Effector CD8-positive, alpha-beta T cell (primary cell): ENCODE results near the gene GNAZ.

Source experiments
- DNase-seq: peaks from one replicate; lab custom pipeline; 2025; lab: John Stamatoyannopoulos, UW

The GNAZ gene

DNA sequence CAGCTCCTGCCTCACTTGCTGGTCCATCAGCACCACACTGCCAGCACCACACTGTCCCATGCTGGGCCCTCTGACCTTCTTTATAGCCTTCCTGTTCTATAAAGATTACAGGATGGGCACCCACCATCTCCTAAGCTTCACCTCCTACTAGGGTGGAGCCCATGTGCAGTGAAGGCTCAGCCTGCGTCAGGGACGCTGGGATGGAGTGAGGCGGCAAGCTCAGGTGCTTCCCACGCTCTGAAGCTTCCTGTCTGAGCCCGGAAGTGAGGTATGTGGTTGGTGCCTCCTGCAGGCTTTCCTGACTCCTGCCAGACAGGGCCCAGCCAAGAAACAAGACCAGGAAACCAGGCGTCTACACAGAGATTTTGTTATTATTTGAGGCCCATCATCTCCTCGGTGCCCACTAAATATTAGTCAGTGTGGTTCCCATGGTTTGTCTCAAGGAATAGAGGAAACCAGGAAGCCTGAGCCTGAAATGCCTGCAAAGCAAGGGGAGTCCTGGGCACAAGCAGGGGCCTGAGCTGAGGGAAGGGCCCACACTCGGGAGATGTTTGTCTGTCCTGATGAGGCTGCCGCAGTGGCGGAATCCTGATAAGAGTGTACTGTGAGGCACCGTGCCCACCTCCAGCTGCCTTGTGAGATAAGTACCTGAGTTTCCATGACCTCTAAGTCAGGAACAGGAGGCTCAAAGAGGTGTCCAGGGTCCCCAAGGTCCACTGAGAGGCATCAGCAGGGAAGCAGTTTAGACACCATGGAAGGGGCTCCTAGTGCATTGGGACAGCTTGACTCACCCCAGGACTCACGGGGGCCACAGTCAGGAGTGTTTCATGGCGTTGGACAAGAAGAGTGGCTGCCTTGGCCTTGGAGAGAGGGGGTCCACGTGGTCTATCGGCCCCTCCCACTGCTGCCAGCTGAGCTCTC lies 49.4 kb downstream of the GNAZ start:
- peak; percentile 14 for DNase-seq

DNA sequence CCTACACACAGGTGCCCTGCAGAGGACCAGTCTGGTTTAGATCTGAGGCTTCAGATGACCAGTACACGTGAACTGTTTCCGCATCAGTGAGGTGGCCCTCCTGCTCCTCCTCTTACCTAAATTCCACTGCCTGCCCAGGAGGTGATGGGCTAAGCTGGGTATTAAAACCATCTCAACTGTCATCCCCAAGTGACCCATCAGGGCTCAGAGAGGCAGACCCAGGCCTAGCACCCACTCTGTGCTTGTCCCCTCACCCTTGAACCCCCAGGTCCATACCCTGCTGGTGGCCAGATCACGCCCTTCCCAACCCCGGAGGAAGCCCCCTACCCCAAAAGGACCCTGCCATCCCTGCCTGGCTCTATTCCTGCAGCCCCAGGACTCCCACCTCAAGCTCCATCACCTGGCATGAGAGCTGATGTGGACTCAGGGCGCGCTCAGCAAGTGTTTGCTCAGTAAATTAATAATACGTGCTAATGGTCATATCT lies 50.1 kb downstream of the GNAZ start:
- no peak for DNase-seq

DNA sequence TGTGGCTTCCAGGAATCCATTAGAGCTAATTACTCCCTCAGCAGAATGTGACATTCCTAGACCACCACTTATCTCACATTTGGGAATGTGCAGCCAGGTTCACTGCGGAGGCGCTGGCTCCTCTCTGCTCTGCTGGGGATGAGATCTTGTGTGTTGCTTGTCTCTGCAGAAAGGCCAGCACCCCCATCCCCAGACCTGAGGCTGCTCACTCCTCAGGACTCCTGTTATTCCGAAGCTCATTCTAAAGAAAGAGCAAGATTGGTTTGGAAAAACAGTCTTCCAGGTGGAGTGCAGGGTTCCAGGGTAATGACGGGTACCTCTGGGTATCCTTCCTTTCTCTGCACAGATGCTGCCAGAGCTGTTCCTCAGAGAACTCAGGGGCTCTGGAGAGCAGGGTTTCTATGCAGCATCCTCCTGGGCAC lies 50.7 kb downstream of the GNAZ start:
- no peak for DNase-seq

DNA sequence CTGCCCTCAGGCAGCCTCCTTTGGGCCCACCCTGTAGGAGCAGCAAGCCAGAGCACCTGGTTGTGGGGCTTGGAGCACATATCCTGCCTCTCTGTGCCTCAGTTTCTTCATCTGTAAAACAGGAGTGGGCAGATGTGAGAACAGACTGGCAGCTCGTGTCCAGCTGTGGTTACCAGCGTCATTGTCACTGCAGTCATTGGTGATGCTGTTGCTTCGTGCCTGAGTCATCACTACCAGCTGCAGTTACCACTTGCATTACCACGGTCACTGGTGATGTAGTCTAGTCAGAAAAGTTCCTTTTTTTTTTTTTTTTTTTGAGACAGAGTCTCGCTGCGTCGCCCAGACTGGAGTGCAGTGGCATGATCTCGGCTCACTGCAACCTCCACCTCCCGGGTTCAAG lies 51.1 kb downstream of the GNAZ start:
- DNase-seq = no peak

DNA sequence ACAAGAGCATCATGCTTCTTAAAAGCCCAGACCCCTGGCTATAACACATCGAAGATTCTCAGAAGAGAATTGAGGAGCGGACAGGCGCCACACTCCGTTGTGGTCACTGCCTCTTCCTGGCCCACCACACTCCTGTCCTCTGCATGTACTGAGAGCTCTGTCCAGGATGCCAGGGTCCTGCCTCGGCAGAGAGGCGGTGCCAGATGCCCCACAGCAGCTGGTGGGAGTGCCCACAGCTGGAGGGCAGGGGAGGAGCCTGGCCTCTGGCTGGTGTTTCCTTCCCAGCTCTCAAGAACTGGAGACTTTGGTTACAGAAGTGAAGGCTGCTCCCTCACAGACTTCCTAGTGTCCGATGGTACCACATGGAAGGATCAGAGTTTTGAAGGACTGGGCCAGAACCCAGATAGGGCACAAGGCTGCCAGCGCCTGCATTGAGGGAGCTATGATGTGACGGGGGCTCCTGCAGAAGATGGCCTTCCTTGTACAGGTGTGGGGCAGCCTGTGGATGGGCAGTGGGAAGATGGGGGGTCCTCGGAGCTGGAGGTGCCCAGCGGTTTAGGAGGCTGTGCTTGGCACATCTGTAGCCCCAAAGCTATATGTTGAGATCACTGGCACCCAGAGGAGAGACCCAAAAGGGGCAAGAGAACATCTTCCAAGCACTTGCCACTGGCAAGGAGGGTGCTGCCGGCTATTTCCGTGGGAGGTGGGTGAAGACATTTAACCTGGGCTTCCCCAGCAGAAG lies 52.1 kb downstream of the GNAZ start:
- DNase-seq = no peak

DNA sequence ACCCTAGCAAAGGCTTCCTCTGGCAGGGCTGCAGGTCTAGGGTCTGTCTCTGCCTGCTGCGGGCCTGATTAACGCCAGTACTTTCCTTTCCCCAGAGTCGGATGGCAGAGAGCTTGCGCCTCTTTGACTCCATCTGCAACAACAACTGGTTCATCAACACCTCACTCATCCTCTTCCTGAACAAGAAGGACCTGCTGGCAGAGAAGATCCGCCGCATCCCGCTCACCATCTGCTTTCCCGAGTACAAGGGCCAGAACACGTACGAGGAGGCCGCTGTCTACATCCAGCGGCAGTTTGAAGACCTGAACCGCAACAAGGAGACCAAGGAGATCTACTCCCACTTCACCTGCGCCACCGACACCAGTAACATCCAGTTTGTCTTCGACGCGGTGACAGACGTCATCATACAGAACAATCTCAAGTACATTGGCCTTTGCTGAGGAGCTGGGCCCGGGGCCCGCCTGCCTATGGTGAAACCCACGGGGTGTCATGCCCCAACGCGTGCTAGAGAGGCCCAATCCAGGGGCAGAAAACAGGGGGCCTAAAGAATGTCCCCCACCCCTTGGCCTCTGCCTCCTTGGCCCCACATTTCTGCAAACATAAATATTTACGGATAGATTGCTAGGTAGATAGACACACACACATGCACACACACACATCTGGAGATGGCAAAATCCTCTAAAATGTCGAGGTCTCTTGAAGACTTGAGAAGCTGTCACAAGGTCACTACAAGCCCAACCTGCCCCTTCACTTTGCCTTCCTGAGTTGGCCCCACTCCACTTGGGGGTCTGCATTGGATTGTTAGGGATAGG lies 52.9 kb downstream of the GNAZ start:
- no peak for DNase-seq

DNA sequence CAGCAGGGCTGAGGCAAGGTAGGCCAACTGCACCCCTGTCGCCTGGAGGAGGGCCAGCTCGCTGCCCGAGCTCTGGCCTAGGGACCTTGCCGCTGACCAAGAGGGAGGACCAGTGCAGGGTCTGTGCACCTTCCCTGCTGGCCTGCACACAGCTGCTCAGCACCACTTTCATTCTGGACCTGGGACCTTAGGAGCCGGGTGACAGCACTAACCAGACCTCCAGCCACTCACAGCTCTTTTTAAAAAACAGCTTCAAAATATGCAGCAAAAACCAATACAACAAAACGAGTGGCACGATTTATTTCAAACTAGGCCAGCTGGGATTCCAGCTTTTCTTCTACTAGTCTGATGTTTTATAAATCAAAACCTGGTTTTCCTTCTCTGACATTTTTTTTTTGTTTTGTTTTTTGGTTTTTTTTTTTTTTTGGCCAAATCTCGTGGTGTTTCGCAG lies 53.5 kb downstream of the GNAZ start:
- no peak for DNase-seq

DNA sequence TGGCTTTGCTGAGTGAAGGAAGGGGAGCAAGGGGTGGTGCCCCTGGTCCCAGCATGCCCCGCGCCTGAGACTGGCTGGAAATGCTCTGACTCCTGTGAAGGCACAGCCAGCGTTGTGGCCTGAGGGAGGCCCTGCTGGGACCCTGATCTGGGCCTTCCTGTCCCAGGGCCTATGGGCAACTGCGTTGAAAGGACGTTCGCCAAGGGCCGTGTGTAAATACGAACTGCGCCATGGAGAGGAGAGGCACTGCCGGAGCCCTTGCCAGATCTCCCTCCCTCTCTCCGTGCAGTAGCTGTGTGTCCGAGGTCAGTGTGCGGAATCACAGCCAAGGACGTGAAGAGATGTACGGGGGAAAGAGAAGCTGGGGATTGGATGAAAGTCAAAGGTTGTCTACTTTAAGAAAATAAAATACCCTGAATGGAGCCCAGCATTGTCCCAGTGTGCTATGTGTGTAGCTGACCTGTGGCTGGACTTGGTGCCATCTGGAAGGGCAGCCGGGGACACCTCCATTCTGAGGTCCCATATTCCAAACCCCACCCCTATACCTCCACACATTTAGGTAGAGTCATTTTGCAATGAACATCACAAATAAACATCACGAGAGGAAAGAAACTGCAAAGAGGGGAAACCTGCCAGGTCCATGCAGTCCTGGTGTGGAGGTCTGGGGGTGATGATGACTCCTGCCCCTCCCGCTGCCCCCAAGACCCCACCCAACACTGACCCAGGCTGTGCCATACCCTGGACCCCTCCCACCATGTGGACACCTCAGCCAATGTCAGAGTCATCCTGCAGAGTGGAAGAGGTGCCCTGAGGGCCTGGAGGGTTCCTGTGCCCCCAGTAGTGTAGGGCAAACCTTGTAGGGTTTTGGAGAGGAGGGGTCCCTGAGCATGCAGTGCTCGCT lies 54.5 kb downstream of the GNAZ start:
- DNase-seq = no peak

DNA sequence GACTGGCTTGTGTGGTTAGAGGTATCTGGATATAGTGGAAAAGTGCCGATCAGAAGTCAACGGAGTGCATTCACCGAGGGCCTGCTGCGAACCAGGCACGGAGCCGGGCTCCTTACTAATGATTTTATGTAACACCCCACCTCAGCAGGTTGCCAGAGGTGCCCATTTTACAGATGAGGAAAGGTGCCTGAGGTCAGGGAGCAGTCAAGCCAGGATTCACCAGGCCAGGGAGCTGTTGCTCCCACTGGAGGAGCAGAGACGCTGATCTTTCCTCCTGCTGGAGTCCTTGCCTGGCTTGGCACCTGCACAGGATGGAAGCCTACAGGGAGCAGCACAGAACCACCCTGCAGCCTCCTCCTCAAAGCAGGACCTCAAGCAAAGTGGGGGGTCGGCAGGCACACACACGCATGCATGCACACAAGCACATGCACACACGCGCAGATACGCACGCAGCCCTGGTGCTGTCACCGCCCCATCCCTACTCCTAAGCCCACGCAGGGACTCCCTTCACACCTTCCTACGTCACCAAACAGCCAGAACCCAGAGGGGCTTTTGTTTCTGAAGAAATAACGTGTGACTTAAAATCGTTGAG lies 55.3 kb downstream of the GNAZ start:
- DNase-seq = no peak

DNA sequence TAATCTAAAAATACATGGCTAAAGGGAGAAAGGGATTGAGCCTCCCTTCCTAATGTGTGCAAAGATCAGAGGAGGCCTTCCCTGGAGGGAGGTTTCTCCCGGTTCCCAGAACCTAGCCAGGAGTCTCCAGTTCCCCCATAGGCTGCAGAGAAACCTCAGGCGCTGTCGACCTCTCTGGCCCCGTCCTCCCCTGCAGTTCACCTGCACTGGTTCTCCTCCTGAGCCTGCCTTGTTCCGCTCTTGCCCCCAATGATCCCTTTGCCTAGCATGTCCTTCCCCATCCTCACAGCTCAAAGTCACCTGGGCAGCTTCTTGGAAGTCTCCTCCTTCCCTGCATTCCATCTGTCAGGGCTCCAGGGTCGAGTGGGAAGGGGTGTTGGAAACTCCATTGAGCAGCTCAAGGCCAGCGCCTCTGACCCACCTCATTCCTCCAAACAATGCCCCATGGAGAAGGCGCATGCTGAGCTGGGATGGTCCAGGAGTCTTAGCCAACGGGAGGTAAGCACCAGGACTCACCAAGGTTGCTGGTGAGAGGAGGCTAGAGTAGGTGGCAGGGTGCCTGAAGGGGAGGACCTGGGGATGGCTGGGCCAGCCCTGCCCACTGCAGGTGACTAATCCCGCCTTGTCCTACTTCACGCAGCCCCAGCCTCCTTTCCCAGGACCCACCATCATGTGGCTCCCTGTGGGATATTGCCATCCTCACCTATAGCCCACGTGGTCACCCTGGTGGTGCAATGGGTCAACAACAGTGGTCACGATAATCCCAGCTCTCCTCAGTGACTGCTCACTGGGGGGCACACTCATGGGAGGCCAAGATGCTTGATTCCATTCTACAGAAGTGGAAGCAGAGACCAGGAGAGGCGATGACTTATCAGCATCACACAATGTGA lies 56.1 kb downstream of the GNAZ start:
- DNase-seq = no peak

DNA sequence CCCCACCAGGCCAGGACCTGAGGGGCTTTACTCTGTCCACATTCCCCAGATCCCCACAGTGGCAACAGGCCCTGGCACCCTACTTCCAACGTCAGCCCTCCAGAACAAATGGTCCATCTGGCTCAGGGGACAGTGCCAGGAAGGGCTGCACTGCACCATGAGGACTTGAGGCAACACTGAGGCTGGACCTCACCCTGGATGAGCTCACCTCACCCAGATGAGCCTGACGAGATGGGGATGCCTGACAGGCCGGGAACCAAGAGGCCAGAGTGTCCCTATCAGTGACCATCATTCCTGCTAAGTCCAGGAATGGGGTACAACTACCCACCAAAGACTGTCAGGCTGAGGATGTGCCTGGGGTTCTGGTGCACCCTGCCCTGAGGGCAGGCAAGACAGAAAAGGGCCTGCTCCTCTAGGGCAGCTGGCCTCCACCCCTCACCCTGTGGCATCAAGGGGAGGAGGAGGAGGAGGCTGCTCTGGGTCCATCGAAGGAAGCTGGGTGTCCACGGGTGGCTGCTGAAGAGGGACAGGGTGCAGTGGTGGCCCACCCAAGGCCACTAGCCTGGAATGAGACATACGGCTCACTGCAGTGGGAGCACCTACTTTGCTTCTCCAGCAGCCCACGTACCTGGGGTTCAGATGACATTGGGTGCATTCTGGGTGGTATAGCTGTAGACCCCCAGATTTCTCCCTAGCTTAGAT lies 56.9 kb downstream of the GNAZ start:
- no peak for DNase-seq

DNA sequence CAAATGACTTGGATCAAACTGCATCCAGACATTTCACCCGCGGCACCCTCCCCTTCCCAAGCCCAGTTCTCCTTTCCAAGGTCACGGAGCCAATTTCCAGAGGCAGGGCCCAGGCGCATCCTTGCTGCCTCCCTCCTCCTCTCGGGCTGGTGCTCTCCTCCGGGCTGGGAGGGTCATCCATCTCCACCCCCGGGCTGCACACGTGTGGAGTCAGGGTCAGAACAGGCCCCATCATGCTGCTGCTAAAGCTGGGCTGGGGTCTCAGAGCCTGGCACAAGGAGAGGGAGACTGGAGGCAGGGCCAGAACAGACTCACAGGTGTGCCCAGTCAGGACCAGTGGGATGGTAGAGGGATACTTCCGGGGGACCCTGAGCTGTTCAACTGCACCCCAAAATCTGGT lies 57.5 kb downstream of the GNAZ start:
- DNase-seq = no peak

DNA sequence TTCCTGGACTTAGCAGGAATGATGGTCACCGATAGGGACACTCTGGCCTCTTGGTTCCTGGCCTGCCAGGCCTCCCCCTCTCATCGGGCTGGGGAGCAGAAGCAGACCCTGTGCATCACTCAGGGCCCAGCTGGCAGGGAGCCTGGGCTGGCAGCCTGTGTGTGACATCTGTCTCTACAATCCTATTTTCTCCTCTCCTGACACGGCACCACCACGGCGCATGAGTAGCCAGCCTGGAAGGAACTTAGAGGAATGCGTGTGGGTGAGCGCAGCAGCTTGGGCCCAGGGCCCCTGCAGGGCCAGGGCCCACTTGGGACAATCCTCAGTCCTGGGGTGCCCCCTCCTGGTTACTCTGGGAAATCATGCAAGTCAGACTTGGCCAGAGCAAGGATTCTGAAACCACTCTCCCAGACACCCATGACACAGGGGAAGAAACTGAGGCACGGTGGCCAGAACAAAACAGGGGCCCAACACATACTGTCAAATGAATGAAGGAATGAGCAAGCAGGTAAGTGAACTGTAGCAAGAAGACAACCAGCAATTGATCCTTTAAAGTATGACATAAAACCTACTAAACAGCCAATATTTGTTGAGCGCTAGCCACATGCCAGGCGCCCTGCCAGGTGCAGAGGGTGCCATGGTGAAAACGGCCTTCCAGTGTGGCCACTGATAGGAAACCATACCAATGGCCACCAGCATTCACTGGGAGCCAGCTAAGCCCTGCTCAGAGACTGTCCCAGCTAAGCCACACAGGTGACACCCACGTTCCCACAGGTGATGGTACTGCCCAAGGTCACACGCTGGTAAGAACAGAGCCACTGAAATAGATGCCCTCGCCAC lies 58.2 kb downstream of the GNAZ start:
- DNase-seq = peak; percentile 66

DNA sequence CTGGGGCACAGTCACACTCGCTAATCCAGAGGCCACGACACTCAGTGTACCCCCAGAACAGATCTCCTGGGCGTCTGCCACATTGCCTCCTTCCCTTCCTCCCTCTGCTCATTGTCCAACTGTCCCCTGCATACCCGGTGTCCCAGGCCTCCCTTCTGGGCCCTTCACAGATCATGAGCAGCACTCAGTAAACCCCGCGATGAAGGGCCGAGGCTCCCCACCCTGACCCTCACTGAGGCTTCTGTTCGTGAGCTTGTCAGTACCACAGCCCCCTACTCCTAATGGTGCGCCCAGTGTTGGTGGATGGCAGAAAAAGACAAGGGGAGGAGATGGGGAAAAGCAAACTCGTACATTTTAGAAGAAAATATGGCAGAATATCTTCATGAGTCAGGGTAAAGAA lies 58.8 kb downstream of the GNAZ start:
- DNase-seq = no peak

DNA sequence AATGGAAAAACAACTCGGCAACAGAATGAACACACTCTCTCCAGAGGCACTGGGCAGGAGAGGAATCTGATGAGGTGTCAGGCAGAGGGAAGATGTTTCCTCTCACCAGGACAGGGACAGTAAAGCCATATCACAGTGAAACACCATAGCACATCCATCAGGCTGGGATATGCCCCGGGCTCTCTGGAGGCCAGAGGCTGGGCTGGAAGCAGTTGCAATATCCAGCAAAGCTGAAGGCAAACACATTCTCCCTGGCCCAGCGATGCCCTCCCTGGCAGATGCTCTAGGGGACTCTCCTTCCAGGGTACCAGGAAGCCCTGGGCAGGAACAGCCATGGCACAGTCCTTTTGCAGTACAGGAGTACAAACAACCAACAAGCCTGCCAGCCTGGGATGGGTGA lies 60.4 kb downstream of the GNAZ start:
- no peak for DNase-seq

DNA sequence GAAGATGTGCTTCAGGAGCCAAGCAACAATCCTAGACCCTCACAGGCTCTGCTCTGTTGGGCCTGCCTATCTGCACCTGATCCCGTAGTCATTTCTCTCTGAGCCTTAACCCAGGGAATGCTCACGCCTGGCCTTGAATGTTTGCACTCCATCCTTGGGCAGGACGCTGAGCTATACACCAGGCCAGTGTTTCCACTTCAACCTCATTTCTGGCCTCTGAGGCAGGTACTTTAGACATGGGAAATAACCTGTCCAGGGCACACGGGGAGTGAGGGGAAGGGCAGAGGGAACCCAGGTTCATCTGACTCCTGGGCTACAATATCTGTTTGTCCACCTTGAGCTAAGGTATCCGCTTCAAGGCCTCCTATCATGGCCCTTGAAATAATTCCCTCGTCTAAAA lies 61.6 kb downstream of the GNAZ start:
- no peak for DNase-seq

DNA sequence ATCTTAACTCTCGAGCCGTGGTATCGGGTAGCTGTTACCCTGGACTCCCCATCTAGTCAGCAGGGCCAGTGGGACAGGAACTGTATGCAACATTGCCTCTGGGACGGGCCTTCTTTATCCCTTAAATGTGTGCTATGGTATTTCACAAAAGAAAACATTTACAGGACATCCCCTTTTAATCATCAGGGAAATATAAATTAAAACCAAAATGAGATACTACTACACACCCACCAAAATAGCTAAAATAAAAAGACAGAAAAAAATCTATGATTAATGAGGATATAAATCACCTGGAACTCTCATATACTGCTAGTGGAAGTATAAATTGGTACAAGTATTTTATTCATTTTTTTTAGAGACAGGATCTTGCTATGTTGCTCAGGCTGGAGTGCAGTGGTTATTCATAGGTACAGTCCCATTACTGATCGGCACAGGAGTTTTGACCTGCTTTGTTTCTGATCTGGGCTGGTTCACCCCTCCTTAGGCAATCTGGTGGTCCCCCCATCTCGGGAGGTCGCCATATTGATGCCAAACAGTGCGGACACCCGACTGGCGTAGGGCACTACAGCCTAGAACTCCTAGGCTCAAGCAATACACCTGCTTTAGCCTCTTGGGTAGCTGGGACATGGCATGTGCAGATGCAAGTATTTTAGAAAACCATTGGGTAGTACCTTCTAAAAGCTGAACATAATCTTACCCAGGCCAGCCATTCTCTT lies 62.2 kb downstream of the GNAZ start:
- no peak for DNase-seq
